GM12874 (cell line): ENCODE results near the gene PPP2R2D.

Experiments used
- CTCF ChIP-seq: IDR thresholded peaks from 2 replicates; pipeline ENCODE4 v1.5.1; 2011; ENCODE audit warnings: low read depth, mild to moderate bottlenecking, control low read depth, low read length, moderate library complexity; ENCODE audit not compliant: insufficient read depth

Gene PPP2R2D

GRCh38 chr10:131860311-131860710, 40.5 kb upstream of the PPP2R2D start:
- TF ChIP-seq CTCF = no peak

- no peak for TF ChIP-seq CTCF
Measured at GRCh38 chr10:131860806-131861440, 39.9 kb upstream of the PPP2R2D start.

GRCh38 chr10:131862548-131862947, 38.3 kb upstream of the PPP2R2D start:
- TF ChIP-seq CTCF = no peak

GRCh38 chr10:131865223-131865917, 35.4 kb upstream of the PPP2R2D start:
- no peak for TF ChIP-seq CTCF

GRCh38 chr10:131866673-131867072, 34.1 kb upstream of the PPP2R2D start:
- TF ChIP-seq CTCF = no peak

GRCh38 chr10:131868436-131868835, 32.4 kb upstream of the PPP2R2D start:
- no peak for TF ChIP-seq CTCF

GRCh38 chr10:131869344-131869743, 31.5 kb upstream of the PPP2R2D start:
- no peak for TF ChIP-seq CTCF
